ENCODE results near the gene WDR20. TPM values are rescaled to one million over a fixed set of nuclear protein-coding genes. Genes with fewer than 3 reads are reported as not detected.
"Not testable (repeated sequence)": the region's sequence is repeated elsewhere in the genome, so short reads cannot be mapped to it uniquely, and the experiment has no call there.

WDR20 gene
- total RNA-seq, 1 donor from 2014 or later = 44.8 TPM

DNA sequence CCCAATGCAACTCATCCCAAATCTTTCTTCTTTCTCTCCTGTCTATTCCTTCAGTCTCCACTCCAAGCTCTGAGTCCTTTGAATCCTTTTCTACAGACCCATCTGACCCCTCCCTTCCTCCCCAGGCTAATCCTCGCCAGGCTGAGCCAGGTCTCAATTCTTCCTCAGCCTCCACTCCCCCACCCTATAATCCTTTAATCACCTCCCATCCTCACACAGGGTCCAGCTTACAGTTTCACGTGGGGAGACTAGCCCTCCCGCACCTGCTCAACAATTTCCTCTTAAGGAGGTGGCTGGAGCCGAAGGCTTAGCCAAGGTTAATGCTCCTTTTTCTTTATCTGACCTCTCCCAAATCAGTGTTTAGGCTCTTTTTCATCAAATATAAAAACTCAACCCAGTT, 101.5 kb downstream of the WDR20 start:
- H3K27me3 ChIP-seq = no peaks in the 10 kb centered on the region
- H3K27ac ChIP-seq = no peak overlapping the region
- DNase-seq (ENCODE audit: low spot score in 2 of 2) = no peak
- intact Hi-C loops (cut with DNase I) = no loop called here
- H3K36me3 ChIP-seq = no peaks in the 10 kb centered on the region
- no peaks in the 10 kb centered on the region for H3K4me1 ChIP-seq
- TF ChIP-seq, protein P1, sequence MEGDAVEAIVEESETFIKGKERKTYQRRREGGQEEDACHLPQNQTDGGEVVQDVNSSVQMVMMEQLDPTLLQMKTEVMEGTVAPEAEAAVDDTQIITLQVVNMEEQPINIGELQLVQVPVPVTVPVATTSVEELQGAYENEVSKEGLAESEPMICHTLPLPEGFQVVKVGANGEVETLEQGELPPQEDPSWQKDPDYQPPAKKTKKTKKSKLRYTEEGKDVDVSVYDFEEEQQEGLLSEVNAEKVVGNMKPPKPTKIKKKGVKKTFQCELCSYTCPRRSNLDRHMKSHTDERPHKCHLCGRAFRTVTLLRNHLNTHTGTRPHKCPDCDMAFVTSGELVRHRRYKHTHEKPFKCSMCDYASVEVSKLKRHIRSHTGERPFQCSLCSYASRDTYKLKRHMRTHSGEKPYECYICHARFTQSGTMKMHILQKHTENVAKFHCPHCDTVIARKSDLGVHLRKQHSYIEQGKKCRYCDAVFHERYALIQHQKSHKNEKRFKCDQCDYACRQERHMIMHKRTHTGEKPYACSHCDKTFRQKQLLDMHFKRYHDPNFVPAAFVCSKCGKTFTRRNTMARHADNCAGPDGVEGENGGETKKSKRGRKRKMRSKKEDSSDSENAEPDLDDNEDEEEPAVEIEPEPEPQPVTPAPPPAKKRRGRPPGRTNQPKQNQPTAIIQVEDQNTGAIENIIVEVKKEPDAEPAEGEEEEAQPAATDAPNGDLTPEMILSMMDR (IDR thresholded peaks at IDR 0.05) = no peak
- H3K9me3 ChIP-seq = no peaks in the 10 kb centered on the region
- no peak overlapping the region for H3K4me3 ChIP-seq

DNA sequence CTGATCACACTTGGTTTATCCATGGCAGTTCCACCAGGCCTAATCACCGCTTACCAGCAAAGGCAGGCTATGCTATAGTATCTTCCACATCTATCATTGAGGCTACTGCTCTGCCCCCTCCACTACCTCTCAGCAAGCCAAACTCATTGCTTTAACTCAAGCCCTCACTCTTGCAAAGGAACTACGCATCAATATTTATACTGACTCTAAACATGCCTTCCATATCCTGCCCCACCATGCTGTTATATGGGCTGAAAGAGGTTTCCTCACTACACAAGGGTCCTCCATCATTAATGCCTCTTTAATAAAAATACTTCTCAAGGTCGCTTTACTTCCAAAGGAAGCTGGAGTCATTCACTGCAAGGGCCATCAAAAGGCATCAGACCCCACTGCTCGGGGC, 104.1 kb downstream of the WDR20 start:
- H3K27ac ChIP-seq; H3K9me3 ChIP-seq; H3K36me3 ChIP-seq; DNase-seq (ENCODE audit: low spot score in 2 of 2); H3K4me1 ChIP-seq; H3K27me3 ChIP-seq; H3K4me3 ChIP-seq; intact Hi-C loops (cut with DNase I): not testable (repeated sequence)

DNA sequence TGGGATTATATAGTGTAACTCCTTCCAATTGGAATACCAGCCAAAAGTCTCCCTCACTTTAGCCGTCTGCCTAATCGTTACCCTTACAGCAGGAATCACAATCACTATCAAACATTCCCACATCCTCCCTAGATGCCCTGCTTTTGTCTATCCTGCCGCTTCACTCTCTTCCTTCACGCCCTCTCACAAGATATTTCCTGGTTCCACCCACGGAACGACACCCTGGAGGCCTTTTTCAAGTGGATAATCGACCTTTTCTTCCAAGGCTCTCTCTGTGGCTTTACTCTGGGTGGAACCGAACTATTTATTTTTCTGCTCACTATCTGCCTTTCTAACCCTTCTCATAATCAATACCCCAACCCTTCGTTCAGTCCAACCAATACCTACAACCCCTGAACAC, 106.4 kb downstream of the WDR20 start:
- intact Hi-C loops (cut with DNase I) = no loop called here
- Histone ChIP-seq H3K9me3 (no peaks in the 10 kb centered on the region), H3K27me3 (no peaks in the 10 kb centered on the region), H3K4me3 (no peak overlapping the region), H3K27ac (no peak overlapping the region), H3K36me3 (peaks cover 0 to 7% of the 10 kb centered on the region in 2 donors), H3K4me1 (no peaks in the 10 kb centered on the region)
- DNase-seq (ENCODE audit: low spot score in 2 of 2) = no peak
- TF ChIP-seq, protein P1 (IDR thresholded peaks at IDR 0.05) = no peak

DNA sequence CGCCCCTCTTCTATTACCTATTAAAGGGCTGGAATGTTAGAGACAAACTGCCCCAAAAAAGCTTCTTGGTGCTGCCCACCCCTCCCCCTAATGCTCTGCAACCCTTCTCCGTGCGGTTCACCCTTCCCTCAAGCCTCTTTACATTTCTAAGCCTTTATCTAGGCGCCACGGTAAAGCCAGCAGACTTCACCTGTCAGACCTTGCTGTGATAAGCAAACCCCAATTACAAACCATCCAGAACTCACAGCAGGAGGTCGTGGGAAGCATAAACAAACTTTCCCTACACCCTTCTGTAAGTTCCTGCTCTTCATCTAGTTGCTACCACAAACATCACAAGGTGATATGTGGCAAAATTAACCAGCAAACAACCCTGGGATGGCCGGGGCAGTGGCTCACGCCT, 108.4 kb downstream of the WDR20 start:
- intact Hi-C loops (cut with DNase I) = no loop called here
- Histone ChIP-seq H3K9me3 (no peaks in the 10 kb centered on the region), H3K36me3 (peaks cover 0 to 7% of the 10 kb centered on the region in 2 donors), H3K4me1 (no peaks in the 10 kb centered on the region), H3K4me3 (no peak overlapping the region), H3K27me3 (no peaks in the 10 kb centered on the region), H3K27ac (no peak overlapping the region)
- TF ChIP-seq, protein P1 (IDR thresholded peaks at IDR 0.05) = no peak
- no peak for DNase-seq (ENCODE audit: low spot score in 2 of 2)

DNA sequence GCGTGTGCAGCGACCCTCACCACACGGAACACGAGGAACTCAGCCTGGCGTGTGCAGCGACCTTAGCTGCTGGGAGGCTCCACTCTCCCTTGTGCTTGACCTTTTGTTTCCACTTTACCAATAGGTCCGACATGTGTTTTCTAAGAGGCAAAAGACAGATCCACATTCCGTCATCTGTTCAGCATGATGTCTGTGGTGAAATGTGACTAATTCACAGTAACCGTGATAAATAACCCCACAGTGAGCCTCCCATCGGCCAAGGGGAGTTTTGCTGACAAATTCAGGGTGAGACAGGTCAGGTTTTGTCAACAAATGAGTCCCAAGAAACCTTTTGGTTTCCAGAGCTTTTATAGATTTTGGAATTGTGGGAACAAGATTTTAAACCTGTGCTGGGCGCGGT, 109.3 kb downstream of the WDR20 start:
- no peaks in the 10 kb centered on the region for H3K27me3 ChIP-seq
- intact Hi-C loops (cut with DNase I) = no loop called here
- no peak overlapping the region for H3K4me3 ChIP-seq
- H3K4me1 ChIP-seq = no peaks in the 10 kb centered on the region
- H3K36me3 ChIP-seq = peaks cover 0 to 7% of the 10 kb centered on the region in 2 donors
- no peak for DNase-seq (ENCODE audit: low spot score in 2 of 2)
- TF ChIP-seq, protein P1 (IDR thresholded peaks at IDR 0.05) = no peak
- H3K27ac ChIP-seq = no peak overlapping the region
- H3K9me3 ChIP-seq = no peaks in the 10 kb centered on the region

DNA sequence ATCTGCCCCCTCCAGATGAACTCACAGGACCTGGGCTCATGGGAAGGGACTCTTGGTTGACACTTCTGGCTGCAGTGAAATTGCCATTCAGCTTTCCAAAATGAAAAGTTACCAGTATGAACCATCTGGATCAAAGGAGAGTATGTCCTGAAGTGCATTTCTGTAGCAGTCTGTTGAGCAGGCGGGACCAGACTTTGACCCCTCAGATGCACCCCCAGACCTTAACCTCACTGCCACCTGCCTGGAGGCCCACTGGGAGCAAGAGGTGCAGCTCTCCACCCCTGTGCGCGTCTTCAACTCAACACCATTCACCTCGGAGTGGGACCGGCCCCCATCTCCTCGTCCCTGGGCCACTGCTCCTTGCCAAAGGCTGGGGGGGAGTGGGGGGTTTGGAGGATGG, 110.3 kb downstream of the WDR20 start:
- intact Hi-C loops (cut with DNase I) = no loop called here
- DNase-seq (ENCODE audit: low spot score in 2 of 2) = no peak
- Histone ChIP-seq H3K27ac (no peak overlapping the region), H3K9me3 (no peaks in the 10 kb centered on the region), H3K36me3 (peaks cover 0 to 7% of the 10 kb centered on the region in 2 donors), H3K27me3 (no peaks in the 10 kb centered on the region), H3K4me3 (no peak overlapping the region), H3K4me1 (no peaks in the 10 kb centered on the region)
- TF ChIP-seq, protein P1 (IDR thresholded peaks at IDR 0.05) = no peak
